Measurements from ENCODE around the gene HARBI1. TPM values are rescaled to one million over a fixed set of nuclear protein-coding genes. Genes with fewer than 3 reads are reported as not detected.

Gene HARBI1
- total and polyA plus RNA-seq, 9 of the 15 experiments (the other 6 are each of a cell fraction or from before 2014, with no cell fraction given) = 3.5 to 8.4 (median 5.5) TPM

GRCh38 chr11:46604796-46605195 is 12.2 kb downstream of the HARBI1 start (continued):
- no peak for TF ChIP-seq ZHX1 (conservative IDR thresholded peaks at IDR 0.05; ENCODE audit: low read length)

- H3K4me1 ChIP-seq (replicated peaks in 1 of 2; ENCODE audit: control insufficient read depth in 2 of 2, insufficient read depth in 2 of 2, low read length in 2 of 2) = no peaks in the 10 kb centered on the region; a peak in 2 of 5 replicates
- FAIRE-seq (no peak), DNase-seq (ENCODE audit: extremely low read depth in 1 of 4, low spot score in 3 of 4) (no peak), ATAC-seq (no peak)
- TF ChIP-seq SPI1 (IDR thresholded peaks at IDR 0.05; ENCODE audit: borderline replicate concordance, low read depth, low read length) = 0 out of 2 replicates have a peak, but pooled peaks have one; percentile 10
- TF ChIP-seq HDAC8 (tag; IDR thresholded peaks at IDR 0.05) = no peak
- TF ChIP-seq XRCC4 (IDR thresholded peaks at IDR 0.05; ENCODE audit: extremely low read depth, insufficient read depth, insufficient read length) = no peak
- TF ChIP-seq ZKSCAN1 (IDR thresholded peaks at IDR 0.05; ENCODE audit: low read depth, low read length) = no peak
- no peak for TF ChIP-seq TGIF2 (CRISPR knock-in tag; IDR thresholded peaks at IDR 0.05)
- no peak for TF ChIP-seq ZNF76 (CRISPR knock-in tag; IDR thresholded peaks at IDR 0.05; ENCODE audit: borderline replicate concordance)
- no peaks in the 10 kb centered on the region for H4K20me1 ChIP-seq (replicated peaks; ENCODE audit: control insufficient read depth, insufficient read depth, low read length)
- H3K9ac ChIP-seq (ENCODE audit: insufficient read depth in 1 of 2, low read depth in 2 of 2, low read length in 2 of 2) = no peak overlapping the region
- no peak overlapping the region for H3K27ac ChIP-seq (ENCODE audit: extremely low read depth, low read depth, low read length)
- no peak overlapping the region for H2AFZ ChIP-seq (ENCODE audit: low read depth, low read length)
- H3K79me2 ChIP-seq (ENCODE audit: control insufficient read depth, insufficient read depth, low read length) = no peaks in the 10 kb centered on the region
- 82% methylated on average over 15 of the region's 15 CpGs for WGBS (ENCODE audit: insufficient coverage, low coverage, missing lambda C conversion rate)
- intact Hi-C loops (cut with micrococcal nuclease) = no loop called here
- no TSS peak for BruUV-seq (replicated peaks)
- H3K36me3 ChIP-seq (ENCODE audit: control insufficient read depth, insufficient read depth, low read length) = peaks cover 8% of the 10 kb centered on the region; the same call in 2 of the 3 replicates
- no peak overlapping the region for H3K4me2 ChIP-seq (ENCODE audit: insufficient read depth, low read length)
- H3K9me1 ChIP-seq (ENCODE audit: control insufficient read depth, insufficient read depth, low read length) = no peaks in the 10 kb centered on the region
- H3K9me3 ChIP-seq (replicated peaks; ENCODE audit: control insufficient read depth, insufficient read depth, low read depth, low read length) = no peaks in the 10 kb centered on the region
- H3K27me3 ChIP-seq (ENCODE audit: control insufficient read depth in 2 of 2, insufficient read depth in 2 of 2, low read length in 2 of 2) = no peaks in the 10 kb centered on the region
- no peak overlapping the region for H3K4me3 ChIP-seq
- in situ Hi-C loops (cut with MboI) = no loop called here
- ChIA-PET POLR2A (interaction anchor here (1.2 to 1.3 kb wide), 2 partner anchors 8 to 10 kb away, joined by 3 read pairs; partner anchors contain the start of gene AMBRA1), CTCF (ENCODE audit: low intra/inter-chr PET ratio) (no interaction called here)
Observed at GRCh38 chr11:46603704-46604308, 13.2 kb downstream of the HARBI1 start.

All from K562 (cell line).